GM19043 (cell line): Measurements from ENCODE around the gene ZAP70.

Source experiments
- ATAC-seq: cut with Tn5 transposase; IDR thresholded peaks from one replicate; pipeline ENCODE4 v1.9.1; 2021; ENCODE audit warnings: low read depth; ENCODE audit not compliant: unreplicated experiment

The ZAP70 gene

DNA sequence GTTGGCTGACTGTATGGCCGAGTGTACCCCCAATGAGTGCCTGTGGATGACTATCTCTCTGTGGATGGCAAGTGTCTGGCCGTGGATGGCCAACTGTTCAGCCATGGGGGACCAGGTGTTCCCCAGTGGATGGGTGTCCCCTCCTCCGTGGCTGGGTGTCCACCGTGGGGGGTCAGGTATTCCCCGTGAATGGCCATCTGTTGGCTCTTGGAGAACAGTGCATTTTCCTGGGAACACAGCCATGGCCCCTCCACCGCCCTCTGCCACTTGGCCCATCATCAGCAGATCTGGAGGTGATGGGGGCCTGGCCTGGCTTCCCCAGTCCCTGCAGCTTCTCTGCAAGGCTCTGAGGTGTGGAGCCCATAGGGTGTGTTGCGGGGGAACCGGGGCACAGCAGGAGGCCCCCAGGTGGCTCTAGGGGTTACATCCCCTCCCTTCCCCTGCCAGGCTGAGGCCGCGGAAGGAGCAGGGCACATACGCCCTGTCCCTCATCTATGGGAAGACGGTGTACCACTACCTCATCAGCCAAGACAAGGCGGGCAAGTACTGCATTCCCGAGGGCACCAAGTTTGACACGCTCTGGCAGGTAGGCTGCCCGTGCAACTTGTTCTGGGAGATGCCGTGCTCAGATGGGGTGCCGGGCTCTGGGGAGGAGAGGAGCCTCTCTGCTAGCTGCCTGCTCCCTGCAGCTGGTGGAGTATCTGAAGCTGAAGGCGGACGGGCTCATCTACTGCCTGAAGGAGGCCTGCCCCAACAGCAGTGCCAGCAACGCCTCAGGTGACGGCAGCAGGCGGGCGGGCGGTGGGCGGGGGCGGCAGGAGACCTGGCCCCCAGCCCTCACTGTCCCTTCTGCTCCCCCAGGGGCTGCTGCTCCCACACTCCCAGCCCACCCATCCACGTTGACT is 19.3 kb downstream of the ZAP70 start:
- ATAC-seq, result no peak

DNA sequence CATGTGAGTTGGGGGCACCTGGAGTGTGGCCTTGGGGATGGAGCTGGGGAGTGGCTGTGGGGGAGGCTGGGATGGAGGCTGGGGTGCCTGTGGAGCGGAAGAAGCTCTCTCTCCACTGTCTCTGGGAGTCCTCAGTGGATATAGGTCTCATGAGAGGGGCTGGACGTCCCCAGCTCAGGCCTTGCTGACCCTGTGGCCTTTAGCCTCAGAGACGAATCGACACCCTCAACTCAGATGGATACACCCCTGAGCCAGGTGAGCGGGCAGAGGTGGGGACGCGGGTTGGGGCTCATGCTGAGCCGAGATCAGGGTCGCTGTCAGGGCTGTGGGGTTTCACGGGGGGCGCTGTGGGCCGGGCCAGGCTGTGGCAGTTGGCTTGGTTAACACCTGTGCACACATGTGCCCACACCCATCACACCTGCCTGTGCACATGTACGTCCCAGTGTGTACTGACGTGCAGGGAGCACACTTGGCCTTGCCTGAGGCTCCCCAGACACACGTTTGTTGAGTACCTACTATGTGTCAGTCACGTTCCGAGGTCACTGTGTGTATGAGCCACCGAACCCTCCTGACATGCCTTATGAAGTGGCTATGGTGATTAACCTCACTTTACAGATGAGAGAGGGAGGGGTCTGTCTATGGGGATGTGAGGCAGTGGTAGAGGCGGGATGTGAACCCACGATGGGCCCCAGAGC is 20.1 kb downstream of the ZAP70 start:
- no peak for ATAC-seq

- no peak for ATAC-seq
These were observed 21.0 kb downstream of the ZAP70 start for GRCh38 chr2:97734061-97735051.

DNA sequence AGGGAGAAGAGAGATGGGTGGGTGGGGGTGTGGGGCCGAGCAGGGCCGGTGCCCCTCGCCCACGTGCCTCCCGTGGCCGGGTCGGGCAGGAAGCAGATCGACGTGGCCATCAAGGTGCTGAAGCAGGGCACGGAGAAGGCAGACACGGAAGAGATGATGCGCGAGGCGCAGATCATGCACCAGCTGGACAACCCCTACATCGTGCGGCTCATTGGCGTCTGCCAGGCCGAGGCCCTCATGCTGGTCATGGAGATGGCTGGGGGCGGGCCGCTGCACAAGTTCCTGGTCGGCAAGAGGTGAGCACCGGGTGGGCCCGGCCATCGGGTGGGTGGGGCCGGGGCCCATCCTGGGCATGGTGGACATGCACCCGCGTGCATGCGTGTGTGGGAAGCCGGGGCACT is 21.8 kb downstream of the ZAP70 start:
- no peak for ATAC-seq

DNA sequence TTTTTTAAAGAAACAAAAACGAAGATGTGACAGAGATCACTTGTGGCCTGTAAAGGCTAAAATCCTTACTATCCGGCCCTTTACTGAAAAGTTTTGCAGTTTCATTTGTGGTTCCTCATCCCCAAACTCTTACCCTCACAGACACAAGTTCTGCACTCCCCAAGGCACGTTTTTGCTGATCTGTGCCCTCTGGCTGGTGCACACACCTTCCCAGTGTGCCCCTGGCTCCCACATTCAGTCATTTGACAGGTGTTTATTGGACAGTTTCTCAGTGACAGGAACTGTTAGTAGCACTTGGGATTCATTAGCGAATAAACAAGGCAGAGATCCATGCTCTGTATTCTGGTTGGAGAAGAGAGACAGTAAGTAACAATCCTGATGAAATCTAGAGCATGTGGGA is 22.8 kb downstream of the ZAP70 start:
- no peak for ATAC-seq

GRCh38 chr2:97736608-97737330 is 23.4 kb downstream of the ZAP70 start:
- ATAC-seq, result no peak

- no peak for ATAC-seq
These were observed 24.2 kb downstream of the ZAP70 start for GRCh38 chr2:97737421-97738178.

DNA sequence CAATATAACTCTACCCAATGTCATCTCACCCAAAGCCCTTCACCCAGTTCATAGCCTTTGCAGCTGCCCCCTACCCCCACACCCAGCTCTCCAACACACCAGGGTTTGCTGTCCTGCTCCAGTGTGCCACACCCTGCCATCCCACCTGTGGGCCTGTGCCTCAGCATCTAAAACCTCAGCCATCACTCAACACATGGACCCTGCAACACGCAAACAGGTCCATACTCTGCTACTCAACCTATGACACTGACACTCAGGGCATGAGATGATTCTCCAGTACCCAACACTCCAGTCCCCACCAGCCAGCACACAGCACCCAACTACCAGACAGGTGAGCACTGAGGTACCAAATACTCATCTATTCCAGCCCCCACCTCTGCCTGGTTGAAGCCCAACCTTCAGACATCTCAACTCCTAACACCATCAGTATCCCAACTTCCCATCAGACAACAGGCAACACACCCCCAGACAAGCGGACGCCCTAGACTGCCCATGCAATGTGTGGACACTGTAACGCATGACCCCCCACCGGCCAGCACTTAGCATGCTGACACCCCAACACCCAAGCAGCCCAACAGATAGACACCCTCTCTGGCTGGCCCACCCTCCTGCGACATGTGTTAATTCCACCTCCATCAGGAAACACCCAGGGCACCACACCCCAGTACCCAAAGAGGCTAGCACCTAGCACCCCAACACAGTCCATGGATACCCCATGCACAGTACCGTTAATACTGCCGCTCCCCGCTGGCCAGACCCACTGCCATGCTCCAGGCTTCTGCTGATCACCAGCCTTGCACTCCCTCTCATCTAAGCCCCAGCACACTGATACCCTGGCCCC is 25.0 kb downstream of the ZAP70 start:
- ATAC-seq, result no peak

DNA sequence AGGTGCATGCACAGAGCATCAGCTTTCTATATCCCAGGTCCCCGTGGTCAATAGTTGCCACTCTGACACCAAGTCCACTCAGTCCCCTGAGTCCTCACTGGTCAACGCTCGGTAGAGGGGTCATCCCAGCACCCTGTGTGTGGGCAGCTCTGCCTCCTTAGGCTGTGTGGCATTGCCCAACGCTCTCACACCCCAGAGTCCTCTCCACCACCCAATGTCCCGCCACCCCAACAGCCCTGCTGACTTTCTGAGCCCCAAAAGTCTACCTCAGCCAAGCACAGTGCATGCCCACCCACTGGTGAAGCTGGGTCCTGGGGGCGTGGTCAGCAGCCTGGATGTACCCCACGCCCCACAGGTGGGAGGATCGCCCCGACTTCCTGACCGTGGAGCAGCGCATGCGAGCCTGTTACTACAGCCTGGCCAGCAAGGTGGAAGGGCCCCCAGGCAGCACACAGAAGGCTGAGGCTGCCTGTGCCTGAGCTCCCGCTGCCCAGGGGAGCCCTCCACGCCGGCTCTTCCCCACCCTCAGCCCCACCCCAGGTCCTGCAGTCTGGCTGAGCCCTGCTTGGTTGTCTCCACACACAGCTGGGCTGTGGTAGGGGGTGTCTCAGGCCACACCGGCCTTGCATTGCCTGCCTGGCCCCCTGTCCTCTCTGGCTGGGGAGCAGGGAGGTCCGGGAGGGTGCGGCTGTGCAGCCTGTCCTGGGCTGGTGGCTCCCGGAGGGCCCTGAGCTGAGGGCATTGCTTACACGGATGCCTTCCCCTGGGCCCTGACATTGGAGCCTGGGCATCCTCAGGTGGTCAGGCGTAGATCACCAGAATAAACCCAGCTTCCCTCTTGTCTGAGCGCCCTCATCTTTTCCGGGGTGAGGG is 25.9 kb downstream of the ZAP70 start:
- ATAC-seq, result no peak

DNA sequence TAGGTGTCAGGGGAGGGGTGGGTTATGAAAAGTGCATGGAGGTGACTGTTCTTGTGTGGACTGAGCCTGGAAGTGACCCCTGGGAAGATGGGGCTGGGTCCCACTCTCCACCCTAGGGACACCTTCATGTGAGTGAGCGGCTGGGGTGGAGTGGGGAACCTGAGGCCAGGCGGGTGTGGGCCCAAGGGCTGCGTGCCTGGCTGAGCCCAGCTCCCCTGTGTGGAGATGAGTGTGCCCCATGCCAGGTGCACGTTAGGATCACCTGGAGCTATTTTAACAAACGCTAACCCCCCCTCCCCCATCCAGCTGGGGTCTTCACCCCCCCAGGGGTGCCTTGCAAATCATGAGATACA is 26.5 kb downstream of the ZAP70 start:
- ATAC-seq, result no peak

- ATAC-seq, result no peak
These were observed 27.3 kb downstream of the ZAP70 start for GRCh38 chr2:97740590-97741182.

- no peak for ATAC-seq
These were observed 27.9 kb downstream of the ZAP70 start for GRCh38 chr2:97741251-97741650.

DNA sequence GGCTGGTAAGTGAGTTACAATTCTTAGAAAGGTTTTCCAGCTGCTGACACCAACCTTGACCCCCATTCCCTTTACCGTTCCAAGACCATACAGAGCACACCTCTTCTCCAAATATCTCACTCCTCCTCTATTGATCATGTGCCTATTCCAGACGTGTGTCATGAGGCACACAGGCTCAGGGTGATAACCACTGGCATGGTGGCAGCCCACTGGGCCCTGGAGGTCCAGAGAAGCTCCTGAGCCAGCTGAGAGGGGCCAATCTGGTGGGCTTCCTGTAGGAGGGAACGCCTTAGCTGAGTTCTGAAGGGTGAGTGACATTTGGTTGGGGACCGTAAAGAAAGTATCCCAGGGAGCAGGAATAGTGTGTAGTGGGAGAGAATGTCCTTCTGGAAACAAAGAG is 28.3 kb downstream of the ZAP70 start:
- no peak for ATAC-seq

DNA sequence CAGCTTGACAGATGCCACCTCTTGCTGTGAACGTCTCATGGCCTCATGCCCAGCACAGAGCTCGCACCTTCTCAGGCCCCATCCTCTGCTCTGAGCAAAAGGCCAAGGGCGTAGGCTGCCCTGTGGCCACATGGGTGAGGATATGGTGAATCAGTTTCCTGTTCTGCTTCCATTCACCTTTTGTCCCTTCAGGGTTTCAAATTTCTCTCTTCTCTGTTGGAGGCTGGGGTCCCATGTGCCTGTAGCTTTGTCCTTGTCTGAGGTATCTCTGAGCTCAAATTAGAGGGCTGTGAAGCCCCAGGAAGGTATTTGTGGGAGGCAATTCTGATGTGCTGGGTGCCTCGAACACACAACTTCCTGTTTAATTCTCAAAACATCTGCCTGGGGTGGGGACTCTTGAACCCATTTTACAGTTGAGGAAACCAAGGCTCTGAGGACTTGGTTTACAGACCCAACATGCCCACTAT is 29.0 kb downstream of the ZAP70 start:
- ATAC-seq, result no peak

GRCh38 chr2:97743913-97744312 is 30.5 kb downstream of the ZAP70 start:
- ATAC-seq, result no peak

GRCh38 chr2:97745474-97746174 is 32.2 kb downstream of the ZAP70 start:
- ATAC-seq, result peak; percentile 58

DNA sequence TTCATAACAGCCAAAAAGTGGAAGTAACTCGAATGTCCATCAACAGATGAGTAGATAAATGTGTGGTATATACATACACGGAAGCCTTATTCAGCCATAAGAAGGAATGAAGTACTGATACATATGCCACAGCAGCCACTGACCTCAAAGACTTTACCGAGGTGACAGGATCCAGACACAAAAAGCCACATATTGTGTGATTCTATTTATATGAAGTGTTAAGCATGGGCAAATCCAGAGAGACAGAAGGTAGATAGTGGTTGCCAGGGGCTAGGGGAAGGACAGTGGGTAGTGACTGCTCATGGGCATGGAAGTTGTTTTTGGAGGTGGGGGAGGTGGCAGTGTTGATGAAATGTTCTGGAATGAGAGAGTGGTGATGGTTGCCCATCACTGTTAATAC is 33.9 kb downstream of the ZAP70 start:
- ATAC-seq, result no peak
